Natural killer cell (primary cell): ENCODE measurements around the gene ENO3. TPM values are rescaled to one million over a fixed set of nuclear protein-coding genes. Genes with fewer than 3 reads are reported as not detected.
A peak's percentile ranks its signal among the peaks of the same experiment; 100 is the strongest.

Experiments
- ATAC-seq, 3 donors: fragments of 150-1000 bp in 2 of 3; fragments of 200-7000 bp in 1 of 3; cut with Tn5 transposase; 1 replicate in 1 of 3; 2 replicates in 2 of 3; pipeline ENCODE4 v1.10.0; 2021; ENCODE audit warnings: mild to moderate bottlenecking in 2 of 3, moderate library complexity in 2 of 3
- DNase-seq, 2 donors: peaks; one replicate each; pipeline versions ENCODE4 v3.0.0 to v3.0.0-alpha.2; 2013 to 2021; ENCODE audit warnings: mixed read lengths in 1 of 2
- H3K27ac ChIP-seq: one replicate; pipeline ENCODE4 v1.5.1; 2013; ENCODE audit warnings: mild to moderate bottlenecking, low read length
- H3K27me3 ChIP-seq: one replicate; pipeline ENCODE4 v1.6.1; 2013; ENCODE audit warnings: low read length; ENCODE audit not compliant: control insufficient read depth, insufficient read depth
- H3K36me3 ChIP-seq: one replicate; pipeline ENCODE4 v1.6.1; 2013; ENCODE audit warnings: low read length; ENCODE audit not compliant: control insufficient read depth, insufficient read depth
- H3K4me1 ChIP-seq: one replicate; pipeline ENCODE4 v1.6.1; 2013; ENCODE audit warnings: low read length; ENCODE audit not compliant: control insufficient read depth, insufficient read depth
- H3K4me3 ChIP-seq: one replicate; pipeline ENCODE4 v1.5.1; 2013; ENCODE audit warnings: low read length
- H3K9me3 ChIP-seq: one replicate; pipeline ENCODE4 v1.6.1; 2013; ENCODE audit warnings: low read length; ENCODE audit not compliant: control insufficient read depth, insufficient read depth
- H3K27ac Mint-ChIP-seq, 2 donors: one replicate each; pipeline ENCODE4 v1.8.0; 2022; ENCODE audit warnings: mild to moderate bottlenecking in 2 of 2, mixed read lengths in 2 of 2, moderate library complexity in 1 of 2
- H3K27me3 Mint-ChIP-seq, 2 donors: one replicate each; pipeline ENCODE4 v1.8.0; 2022; ENCODE audit warnings: low read depth in 2 of 2, mixed read lengths in 2 of 2
- H3K36me3 Mint-ChIP-seq: one replicate; pipeline ENCODE4 v1.8.0; 2022; ENCODE audit warnings: mixed read lengths
- H3K4me1 Mint-ChIP-seq, 2 donors: one replicate each; pipeline ENCODE4 v1.8.0; 2022; ENCODE audit warnings: mixed read lengths in 2 of 2
- H3K4me3 Mint-ChIP-seq: one replicate; pipeline ENCODE4 v1.8.0; 2022; ENCODE audit warnings: mild to moderate bottlenecking, moderate library complexity, mixed read lengths
- H3K9me3 Mint-ChIP-seq, 2 donors: one replicate each; pipeline ENCODE4 v1.8.0; 2022; ENCODE audit warnings: mixed read lengths in 2 of 2
- WGBS: methylation state at CpG from one replicate; pipeline ENCODE4 v1.1.7; 2013; ENCODE audit warnings: missing lambda C conversion rate; ENCODE audit not compliant: insufficient coverage; 5-methylcytosine and 5-hydroxymethylcytosine counted together
- intact Hi-C: fragments of 100-400 bp; cut with micrococcal nuclease; formaldehyde crosslinking; loops from one replicate; pipeline ENCODE4 v1.14.2; 2022
- total RNA-seq, 4 donors: library from RNA; stranded (reverse); fragments of 120-200 nt in 1 of 4; gene quantifications; one replicate each; pipeline versions ENCODE4 v1.2.3 to v1.2.4, GENCODE V29; 2013 to 2022
- TF ChIP-seq, protein P1 (sequence below): fragments of 200-600 bp; IDR thresholded peaks from one replicate; pipeline ENCODE4 v1.8.0; 2022; ENCODE audit warnings: antibody characterized with exemption

Gene ENO3
- total RNA-seq, 3 donors from 2014 or later (not counting 1 experiment from before 2014, with no cell fraction given), result 26.1 to 28.4 (median 26.6) TPM

DNA sequence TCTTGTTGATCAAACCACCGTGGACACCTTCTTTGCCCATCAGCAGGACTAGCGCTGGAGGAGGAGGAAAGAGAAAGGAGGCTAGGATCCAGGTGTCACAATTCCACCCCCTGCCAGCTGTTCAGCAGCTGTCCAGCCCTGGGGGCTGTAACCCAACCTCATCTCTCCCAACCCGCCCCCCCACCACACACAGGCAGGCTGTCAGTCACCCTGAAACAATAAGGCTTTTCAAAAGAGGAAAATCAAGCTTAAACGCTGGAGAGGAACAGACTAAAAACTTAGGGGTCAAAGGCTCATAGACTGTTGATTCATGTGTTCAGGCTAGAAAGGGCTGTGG is 5.0 kb upstream of the ENO3 start:
- intact Hi-C loops, result loop anchor here (2.0 to 5.0 kb wide), 2 partner anchors 45 to 471 kb away; partner anchors contain the start of gene NUP88
- H3K4me1 ChIP-seq, result peaks cover 71% of the 10 kb centered on the region
- H3K4me3 ChIP-seq, result peak overlapping the region; percentile 99
- DNase-seq (no peak), ATAC-seq (no peak)
- H3K27me3 ChIP-seq, result no peaks in the 10 kb centered on the region
- Mint-ChIP-seq H3K9me3 (no peaks in the 10 kb centered on the region), H3K36me3 (peaks cover 14% of the 10 kb centered on the region), H3K4me1 (peaks cover 70 to 76% of the 10 kb centered on the region in 2 donors), H3K4me3 (peak overlapping the region; percentile 91), H3K27me3 (peaks cover 0 to 2% of the 10 kb centered on the region in 2 donors), H3K27ac (peak overlapping the region; percentile 87 to 93)
- H3K9me3 ChIP-seq, result no peaks in the 10 kb centered on the region
- TF ChIP-seq, protein P1, sequence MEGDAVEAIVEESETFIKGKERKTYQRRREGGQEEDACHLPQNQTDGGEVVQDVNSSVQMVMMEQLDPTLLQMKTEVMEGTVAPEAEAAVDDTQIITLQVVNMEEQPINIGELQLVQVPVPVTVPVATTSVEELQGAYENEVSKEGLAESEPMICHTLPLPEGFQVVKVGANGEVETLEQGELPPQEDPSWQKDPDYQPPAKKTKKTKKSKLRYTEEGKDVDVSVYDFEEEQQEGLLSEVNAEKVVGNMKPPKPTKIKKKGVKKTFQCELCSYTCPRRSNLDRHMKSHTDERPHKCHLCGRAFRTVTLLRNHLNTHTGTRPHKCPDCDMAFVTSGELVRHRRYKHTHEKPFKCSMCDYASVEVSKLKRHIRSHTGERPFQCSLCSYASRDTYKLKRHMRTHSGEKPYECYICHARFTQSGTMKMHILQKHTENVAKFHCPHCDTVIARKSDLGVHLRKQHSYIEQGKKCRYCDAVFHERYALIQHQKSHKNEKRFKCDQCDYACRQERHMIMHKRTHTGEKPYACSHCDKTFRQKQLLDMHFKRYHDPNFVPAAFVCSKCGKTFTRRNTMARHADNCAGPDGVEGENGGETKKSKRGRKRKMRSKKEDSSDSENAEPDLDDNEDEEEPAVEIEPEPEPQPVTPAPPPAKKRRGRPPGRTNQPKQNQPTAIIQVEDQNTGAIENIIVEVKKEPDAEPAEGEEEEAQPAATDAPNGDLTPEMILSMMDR, result no peak
- peaks cover 50% of the 10 kb centered on the region for H3K36me3 ChIP-seq
- 23% methylated on average over 4 of the region's 4 CpGs for WGBS
- H3K27ac ChIP-seq, result peak overlapping the region; percentile 96

DNA sequence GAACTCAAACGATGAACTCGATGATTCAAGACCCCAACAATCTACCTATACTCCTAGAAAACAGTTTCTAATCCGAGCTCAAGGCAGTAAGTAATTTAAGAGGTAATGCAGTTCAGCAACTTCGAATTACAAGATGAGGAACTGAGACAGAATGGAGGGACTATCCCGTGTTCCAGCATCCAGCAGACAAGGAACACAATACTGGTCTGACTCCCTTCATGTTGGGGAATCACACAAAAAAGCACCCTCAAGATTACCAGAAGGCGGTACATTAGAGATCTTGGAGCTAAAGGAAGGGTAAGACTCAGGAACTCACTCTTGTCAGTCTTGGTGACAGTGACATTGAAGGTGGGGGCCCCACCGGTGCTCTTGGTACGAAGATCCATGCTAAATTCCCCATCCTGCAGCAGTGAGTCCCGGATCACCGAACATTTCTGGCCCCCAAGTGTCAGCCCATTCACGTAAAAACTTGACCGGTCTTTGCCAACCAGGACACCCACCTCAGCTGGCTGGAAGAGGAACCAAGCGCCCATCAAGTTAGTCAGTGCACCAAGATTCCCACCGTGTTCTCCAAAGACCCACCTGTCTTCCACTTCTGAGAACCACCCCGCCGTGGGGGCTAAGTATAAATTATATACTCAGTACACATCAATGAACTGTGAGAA is 4.5 kb upstream of the ENO3 start:
- ATAC-seq (no peak), DNase-seq (peak in 1 of 2 donors; percentile 29)
- peak overlapping the region; percentile 87 to 93 for H3K27ac Mint-ChIP-seq
- no peaks in the 10 kb centered on the region for H3K9me3 Mint-ChIP-seq
- H3K36me3 ChIP-seq, result peaks cover 50% of the 10 kb centered on the region
- no peaks in the 10 kb centered on the region for H3K27me3 ChIP-seq
- H3K27ac ChIP-seq, result peak overlapping the region; percentile 96
- peak overlapping the region; percentile 91 for H3K4me3 Mint-ChIP-seq
- no peaks in the 10 kb centered on the region for H3K9me3 ChIP-seq
- H3K4me1 Mint-ChIP-seq, result peaks cover 69 to 76% of the 10 kb centered on the region in 2 donors
- TF ChIP-seq, protein P1, result no peak
- H3K27me3 Mint-ChIP-seq, result peaks cover 0 to 2% of the 10 kb centered on the region in 2 donors
- WGBS, result 11% methylated on average over 12 of the region's 16 CpGs
- H3K4me1 ChIP-seq, result peaks cover 70% of the 10 kb centered on the region
- H3K36me3 Mint-ChIP-seq, result peaks cover 14% of the 10 kb centered on the region
- intact Hi-C loops, result loop anchor here (5.0 kb wide), 1 partner anchor 471 kb away; the partner anchor contains the start of gene NUP88
- H3K4me3 ChIP-seq, result peak overlapping the region; percentile 99

DNA sequence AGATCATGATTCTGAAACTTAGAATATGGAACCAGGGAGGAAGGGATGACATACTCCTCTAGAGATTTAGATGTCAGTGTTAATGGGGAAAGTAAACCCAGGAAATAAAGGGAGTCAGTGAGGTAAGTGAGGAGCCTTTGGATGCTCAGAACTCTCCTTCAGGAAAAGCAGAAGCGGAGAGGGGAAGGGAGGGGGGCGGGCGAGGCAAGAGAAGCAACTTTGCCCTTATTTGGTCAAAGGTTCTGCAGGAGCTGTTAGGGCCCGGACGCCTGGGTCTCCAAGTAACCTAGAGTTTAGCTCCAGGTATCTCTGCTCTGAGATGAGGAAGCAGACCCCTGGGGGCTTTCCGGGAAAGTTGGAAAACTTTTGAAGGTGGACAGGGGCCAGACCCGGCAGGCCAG is 3.9 kb upstream of the ENO3 start:
- Histone ChIP-seq H3K27me3 (no peaks in the 10 kb centered on the region), H3K4me3 (peak overlapping the region; percentile 99), H3K27ac (peak overlapping the region; percentile 96), H3K36me3 (peaks cover 50% of the 10 kb centered on the region), H3K9me3 (no peaks in the 10 kb centered on the region), H3K4me1 (peaks cover 64% of the 10 kb centered on the region)
- Mint-ChIP-seq H3K9me3 (no peaks in the 10 kb centered on the region), H3K4me3 (peak overlapping the region; percentile 91), H3K27ac (peak overlapping the region; percentile 87 to 93), H3K36me3 (peaks cover 14% of the 10 kb centered on the region), H3K4me1 (peaks cover 63 to 71% of the 10 kb centered on the region in 2 donors), H3K27me3 (peaks cover 0 to 2% of the 10 kb centered on the region in 2 donors)
- intact Hi-C loops, result loop anchor here (5.0 kb wide), 1 partner anchor 470 kb away; the partner anchor contains the start of gene NUP88
- DNase-seq, result no peak
- ATAC-seq, result no peak
- WGBS, result 0% methylated on average over 7 of the region's 7 CpGs
- TF ChIP-seq, protein P1, result no peak
